Renal pelvis (tissue), 4 donors: Measurements from ENCODE around the gene EPX. TPM values are rescaled to one million over a fixed set of nuclear protein-coding genes. Genes with fewer than 3 reads are reported as not detected.

Experiments
- DNase-seq: peaks from one replicate; pipeline ENCODE4 v3.0.0-alpha.2; 2013
- polyA plus RNA-seq, 3 donors: library from polyadenylated mRNA; unstranded; fragments of 120-200 nt; gene quantifications; one replicate each; pipeline ENCODE4 v1.2.1, GENCODE V29; 2013; ENCODE audit not compliant: insufficient read length in 3 of 3

EPX gene
- polyA plus RNA-seq, 3 donors, result 0.75 to 1.3 (median 0.83) TPM

DNA sequence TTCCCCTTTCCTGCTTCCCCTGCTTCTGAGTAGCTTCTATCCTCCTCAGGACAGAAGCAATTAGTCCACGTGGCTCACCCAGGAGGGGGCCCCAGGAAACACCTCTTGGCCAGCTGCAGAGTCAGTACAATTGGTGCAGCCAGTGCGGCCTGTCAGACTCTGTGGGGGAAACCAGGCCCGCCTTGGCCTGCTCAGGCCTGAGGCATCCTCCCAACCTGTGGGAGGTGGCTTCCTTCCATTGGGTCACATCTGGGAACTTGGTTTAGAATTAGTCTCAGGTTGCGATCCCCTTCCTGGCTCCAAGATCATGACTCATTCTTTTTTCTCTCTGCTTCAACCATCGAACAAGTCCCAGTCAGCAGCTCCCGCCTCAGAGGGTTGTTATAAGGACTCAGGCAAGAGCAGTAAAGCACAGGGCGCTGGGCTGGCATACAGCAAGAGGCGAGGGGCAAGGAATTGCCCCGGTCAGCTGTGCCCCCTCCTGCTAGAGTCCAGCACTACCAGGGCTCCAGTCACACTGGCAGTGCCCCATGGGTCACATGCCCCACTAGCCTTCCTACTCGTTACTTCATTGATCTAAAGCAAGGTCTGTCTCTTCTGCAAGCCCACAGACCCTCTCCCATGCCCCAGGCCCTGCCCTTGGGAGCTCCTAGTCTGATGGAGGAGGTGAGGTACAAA lies 8.1 kb upstream of the EPX start:
- peak; percentile 4 for DNase-seq

DNA sequence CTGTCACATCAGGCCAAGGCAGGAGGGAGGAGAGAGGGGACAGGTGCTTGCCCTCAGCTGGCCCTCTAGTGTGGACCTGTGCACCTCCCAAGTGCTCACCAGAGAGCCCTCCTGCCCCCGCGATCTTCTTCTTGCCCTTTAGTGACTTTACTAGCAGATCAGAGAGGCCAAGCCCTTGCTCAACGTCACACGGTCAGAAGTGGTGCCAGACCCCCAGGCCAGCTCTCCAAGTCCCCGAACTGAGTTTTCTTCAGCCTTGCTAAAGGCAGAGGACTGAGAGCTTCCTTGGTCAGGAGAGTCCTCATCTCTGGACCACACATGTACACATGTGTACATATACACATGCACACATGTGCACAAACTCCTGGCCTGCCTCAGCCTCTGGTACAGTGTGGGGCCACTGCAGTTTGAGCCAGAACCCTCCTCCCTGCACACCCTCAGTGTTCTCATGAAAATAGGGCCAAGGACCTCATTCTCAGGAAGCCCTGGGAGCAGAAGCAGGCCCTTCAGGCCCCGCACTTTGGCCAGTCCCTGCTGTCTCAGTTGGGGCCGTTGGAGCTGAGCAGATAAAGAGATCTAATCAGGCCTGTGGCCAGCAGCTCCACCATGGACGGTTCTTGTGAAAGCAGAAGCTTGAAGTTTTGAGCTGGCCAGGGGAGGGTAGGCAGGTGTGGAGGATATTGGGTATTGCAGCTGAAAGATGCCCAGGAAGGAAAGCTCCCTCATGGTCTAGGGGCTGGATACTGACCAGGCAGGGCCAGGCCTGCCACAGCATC lies 7.4 kb upstream of the EPX start:
- no peak for DNase-seq

DNA sequence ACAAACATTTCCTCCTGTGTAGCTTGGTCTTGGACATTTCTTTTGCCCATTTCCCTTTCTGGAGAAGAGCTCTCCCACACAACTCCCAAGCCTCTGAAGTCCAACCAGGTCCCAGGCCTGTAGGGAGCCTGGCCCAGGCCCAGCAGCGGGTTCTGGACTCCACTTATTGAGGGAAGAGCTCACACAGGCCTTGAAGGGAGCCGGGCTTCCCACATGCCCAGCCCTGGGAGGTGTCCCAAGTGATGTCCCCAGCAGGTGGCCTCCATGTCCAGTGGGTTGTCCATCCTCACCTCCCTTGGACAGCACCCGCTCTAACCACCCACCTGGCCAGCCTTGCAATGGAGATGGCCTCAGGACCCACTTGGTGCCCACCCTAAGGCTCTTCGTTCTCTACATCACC lies 5.9 kb upstream of the EPX start:
- no peak for DNase-seq

DNA sequence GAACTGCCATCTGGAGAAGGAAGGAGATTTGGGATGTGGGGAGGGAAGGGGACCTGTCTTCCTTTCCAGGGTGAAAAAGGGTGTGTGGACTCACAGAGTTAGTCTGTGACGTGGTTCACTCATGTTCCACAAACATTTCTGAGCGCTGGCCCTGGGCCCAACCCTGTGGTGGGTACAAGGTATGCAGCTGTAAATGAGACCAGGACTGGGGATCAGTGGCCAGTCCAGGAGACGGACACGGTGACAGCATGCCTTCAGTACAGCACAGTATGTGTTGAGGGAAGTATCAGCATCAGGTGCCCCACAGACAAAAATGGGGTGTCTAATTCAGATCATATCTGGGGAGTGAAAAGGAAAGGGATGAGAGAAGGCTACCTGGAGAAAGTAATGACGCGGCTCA lies 5.5 kb upstream of the EPX start:
- DNase-seq, result no peak

DNA sequence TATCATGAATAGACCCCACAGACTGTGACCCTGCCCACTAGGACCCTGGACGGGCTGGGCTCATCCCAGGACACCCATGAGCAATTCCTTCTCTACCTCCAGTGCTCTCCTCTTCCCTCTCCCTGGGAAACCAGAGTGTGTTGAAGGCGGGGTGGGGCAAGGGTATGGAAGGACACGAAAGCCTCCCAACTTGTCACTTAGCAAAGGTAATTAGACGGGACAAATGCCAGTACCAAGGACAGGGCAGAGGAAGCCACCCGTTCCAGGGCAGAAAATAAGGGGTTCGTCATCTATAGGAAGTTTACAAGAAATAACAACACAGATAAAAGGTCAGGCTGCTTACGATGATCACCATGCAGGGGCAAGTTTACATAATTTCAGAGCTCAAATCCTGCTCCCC lies 4.9 kb upstream of the EPX start:
- DNase-seq, result no peak

DNA sequence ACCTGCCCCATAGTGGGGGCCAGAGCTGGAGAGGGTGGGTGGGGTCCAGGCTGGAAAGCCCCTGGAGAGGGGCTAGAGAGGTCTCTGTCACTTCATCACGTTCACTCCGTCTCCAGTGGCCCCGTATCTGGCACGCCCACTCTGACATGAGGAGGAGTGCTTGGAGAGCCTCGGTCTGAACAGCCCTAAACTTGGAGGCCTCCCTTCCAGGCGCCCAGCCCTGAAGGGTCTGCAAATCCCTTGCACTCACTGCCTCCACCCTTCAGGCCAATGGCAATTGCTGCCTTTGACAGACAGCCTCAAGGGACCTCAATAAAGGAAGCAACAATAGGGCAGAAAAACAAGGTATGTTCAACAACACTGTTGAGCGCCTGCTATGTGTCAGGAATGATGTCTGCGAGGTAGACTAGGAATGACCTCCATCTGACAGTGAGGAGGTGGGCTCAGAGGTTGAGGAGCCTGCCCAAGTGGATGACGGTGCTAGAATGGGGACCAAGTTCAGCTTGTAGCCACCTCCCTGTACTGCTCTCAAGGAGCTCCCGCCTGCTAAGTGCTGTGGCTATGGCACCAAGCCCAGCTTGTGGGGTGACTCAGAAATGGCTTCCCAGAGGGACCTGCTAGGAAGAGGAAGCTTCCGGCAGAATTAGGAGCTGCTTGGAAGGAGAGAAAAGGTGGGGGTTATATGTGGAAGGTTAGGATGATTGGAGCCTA lies 2.9 kb upstream of the EPX start:
- DNase-seq, result no peak

DNA sequence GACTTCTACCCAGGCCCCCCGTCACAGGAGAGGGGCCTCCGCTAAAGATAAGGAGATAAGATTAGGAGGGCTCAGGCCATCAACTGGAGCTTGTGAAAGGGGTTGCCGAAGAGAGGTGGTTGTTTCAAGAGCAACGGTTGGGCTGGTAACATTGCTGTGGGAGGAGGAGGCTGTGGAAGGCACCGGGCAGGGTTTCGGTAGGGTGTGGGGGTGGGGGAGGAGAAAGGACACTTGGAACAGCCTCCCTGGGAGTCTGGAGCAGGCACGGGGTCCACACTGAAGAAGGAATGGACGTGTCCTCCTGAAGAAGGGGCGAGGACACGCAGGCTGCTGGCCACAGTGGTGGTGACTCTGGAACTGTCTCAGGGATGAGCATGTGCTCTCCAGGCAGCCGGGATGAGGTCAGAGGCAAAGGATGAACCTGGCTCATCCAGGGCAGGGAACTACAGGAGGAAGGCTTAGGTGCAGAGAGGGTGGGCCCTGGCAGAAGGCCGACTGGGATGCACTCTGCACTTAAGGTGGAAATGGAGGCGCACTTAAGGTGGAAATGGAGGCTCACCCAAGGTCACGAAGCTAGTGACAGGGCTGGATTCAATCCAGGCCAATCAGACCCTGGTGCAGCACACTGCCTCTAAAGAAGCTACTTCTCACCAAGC lies 1.2 kb upstream of the EPX start:
- DNase-seq, result no peak

DNA sequence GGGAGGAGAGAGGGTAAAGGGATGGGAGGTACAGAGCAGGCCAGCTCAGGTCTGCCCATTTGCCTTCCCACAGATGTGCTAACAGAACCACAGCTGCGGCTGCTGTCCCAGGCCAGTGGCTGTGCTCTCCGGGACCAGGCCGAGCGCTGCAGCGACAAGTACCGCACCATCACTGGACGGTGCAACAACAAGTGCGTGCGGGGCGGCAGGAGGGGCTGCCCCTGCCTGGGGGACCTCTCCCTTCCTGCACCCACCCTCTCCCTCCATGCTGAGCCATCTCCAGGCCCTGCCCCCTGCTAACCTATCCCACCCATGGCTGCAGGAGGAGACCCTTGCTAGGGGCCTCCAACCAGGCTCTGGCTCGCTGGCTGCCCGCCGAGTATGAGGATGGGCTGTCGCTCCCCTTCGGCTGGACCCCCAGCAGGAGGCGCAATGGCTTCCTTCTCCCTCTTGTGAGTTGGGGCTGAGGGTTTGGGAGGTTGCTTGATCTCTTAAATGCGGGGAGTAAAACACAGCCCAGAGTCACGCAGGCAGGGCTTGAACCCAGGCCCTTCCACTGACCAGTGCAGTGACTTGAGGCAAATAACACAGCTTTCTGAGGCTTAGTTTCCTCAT lies 1.2 kb downstream of the EPX start:
- no peak for DNase-seq

DNA sequence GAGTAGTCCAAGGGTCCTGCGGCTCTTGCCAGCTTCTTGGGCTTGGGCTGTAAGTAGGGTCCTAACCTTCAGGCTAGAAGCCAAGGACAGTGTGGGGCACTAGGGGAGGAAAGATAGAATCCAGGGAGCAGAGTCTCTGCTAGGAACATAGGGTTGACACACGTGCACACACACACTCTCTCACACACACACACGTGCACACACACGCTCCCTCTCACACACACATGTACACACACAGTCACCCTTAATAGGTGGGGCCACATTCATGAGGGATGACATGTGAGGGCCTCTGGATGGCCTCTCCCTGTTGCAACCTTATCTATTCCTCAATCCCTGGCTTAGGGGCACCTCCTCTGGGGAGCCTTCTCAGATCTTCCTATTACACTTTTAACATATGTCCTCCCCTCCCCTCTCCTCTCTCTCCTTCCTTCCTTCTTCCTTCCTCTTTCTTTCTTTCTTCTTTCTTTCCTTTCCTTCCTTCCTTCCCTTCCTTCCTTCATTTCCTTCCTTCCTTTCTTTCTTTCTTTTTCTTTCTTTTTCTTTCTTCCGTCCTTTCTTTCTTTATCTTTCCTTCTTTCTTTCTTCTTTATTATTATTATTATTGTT lies 3.1 kb downstream of the EPX start:
- DNase-seq, result no peak

DNA sequence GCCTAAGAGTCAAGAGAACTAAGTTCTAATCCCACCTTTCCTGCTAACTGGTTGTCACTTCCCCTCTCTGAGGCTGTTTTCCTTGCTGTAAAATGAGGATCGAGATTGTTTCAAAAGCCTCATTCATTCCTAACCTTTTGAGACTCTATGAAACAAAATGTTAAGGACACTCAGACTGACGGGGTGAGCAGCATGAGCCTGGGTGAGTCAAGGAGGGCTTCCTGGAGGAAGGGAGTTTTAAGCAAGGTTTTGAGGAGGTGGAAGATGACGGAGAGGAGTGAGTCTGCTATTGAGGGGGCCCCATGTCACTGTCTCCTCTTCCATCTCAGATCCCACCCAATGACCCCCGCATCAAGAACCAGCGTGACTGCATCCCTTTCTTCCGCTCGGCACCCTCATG lies 4.1 kb downstream of the EPX start:
- no peak for DNase-seq

DNA sequence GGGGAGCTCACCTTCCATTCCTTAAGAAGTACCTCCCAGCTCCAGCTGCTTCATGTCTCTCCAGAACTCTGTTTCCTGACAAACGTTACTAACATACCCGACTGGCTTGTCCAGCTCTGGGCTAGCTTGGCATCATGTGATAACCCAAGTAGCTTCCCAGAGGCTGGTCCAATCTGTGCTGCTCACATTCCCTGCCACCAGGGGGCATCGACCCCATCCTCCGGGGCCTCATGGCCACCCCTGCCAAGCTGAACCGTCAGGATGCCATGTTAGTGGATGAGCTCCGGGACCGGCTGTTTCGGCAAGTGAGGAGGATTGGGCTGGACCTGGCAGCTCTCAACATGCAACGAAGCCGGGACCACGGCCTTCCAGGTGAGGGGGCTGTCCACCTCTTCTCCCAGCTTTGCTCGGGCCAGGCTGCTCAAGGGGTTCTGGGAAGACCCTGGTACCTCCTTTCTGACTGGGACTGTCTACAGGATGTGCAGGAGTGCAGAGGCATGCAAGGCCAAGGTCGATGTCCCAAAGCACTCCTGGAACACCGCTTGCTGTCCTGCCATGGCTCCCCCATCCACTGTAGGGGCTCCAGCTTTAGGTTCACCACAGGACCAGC lies 7.6 kb downstream of the EPX start:
- peak; percentile 11 for DNase-seq

DNA sequence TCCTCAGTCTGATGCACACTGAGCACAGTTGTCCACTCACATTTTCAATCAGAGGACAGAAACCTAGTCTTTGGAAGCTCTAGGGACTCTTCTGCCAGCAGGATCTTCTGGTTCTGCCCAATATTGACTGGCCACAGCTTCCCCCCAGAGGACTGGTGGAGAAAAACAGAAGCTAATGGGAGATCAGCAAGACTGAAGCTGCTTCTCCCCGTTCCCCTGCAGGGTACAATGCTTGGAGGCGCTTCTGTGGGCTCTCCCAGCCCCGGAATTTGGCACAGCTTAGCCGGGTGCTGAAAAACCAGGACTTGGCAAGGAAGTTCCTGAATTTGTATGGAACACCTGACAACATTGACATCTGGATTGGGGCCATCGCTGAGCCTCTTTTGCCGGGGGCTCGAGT lies 10.3 kb downstream of the EPX start:
- DNase-seq, result no peak

DNA sequence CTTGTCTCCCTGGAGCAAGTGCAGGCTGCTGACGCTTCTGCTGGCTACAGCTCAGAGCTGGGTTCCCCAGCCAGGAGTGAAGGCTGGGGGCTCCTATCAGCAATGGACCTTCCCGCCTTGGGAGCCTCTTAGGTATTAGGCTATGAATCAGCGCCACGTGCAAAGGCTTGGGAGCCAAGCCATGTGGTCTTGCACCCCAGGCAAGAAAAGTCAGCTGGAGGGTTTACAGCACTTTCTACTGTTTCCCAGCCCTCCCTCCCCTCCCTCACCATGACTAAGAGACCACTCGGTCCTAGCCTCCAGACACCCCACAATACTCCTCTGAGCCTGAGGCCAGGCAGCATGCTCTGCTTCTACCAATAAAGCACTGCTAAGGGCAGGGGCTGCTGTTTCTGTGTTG lies 12.3 kb downstream of the EPX start:
- no peak for DNase-seq

DNA sequence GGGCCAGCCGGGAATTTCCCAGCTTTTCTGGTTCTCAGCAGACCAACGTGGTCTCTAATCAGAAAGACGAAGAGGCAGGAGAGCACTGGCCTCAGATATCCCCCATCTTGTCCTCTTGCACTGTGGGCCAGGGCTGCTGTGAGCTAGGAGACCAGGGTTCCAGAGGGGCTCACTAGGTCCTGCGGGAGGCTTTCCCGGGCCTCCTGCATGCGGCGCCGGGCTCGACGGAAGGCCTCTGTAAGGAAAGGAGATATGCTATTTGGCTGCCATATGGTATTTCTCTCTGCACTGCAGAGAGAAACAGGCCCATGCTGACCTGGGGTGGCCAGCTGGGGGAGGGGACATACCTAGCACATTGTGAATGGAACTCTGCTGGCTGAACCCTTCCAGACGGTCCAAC lies 13.4 kb downstream of the EPX start:
- no peak for DNase-seq

DNA sequence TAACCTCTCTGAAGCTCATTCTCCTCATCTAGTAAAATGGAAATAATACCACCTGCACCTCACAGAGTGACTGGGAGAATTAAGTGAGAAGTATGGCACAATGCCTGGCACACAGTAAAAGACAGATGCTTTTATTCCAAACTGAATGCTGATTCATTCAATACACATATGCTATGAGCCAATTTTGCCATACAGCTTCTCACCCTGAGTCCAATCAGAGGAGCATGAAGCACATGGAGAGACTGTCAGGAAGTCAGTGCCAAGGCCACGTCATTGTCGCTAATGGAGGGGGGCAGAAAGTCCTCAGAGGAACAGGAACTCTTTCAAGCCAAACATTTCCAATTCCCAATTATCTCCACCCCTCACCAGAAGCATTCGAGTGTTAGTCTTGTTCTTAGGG lies 14.9 kb downstream of the EPX start:
- no peak for DNase-seq

DNA sequence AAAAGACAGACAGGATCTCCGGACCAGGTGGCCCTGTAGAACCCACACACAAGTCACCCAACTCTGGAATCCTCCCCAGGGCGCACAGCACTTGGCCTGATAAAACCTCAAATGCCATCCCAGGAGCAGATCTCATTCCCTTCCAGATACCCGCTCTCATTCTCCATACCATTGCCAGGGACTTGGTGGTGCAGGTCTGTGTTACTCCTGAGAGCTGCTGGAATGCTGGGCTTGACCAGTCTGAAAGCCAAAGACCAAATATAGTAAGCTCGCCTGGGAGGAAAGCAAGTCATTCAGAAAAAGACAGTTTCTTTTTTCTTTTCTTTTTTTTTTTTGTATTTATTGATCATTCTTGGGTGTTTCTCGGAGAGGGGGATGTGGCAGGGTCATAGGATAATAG lies 15.8 kb downstream of the EPX start:
- DNase-seq, result no peak

DNA sequence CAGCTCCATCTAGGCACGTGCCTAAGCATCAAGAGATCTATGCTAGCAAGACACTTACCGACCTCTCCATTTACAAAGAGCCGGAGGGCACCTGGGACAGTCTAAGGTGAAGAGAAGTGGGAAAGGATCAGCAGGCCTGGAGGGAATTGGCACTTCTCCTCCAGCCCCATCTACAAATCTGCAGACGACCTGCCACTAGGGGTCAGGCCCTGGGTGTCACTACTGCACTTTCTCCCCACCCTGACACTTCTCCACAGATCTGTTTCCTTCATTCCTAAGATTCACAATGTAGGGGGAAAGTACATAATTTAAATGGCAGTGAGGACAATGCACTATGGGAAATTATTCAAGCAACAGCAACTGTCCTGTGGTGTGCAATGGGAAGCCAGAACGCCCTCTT lies 18.4 kb downstream of the EPX start:
- no peak for DNase-seq

DNA sequence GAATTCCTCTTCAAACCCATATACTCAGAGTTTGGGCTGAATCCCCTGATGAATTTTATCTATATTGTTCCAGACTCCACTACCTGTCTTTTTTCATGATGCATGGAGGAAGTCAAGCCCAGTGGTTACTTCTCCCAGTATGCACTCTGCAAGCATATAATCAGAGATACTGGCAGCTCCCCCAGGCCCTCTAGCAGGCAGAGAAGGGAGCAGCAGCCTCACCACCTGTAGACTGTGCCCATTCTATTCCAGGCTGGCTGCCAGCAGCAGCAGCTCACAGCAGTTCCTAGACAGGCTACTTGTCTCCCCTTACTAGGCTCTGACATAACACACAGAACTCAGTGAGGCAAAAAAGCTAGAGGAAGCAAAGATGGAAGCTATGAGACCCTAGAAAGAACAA lies 23.2 kb downstream of the EPX start:
- DNase-seq, result no peak

DNA sequence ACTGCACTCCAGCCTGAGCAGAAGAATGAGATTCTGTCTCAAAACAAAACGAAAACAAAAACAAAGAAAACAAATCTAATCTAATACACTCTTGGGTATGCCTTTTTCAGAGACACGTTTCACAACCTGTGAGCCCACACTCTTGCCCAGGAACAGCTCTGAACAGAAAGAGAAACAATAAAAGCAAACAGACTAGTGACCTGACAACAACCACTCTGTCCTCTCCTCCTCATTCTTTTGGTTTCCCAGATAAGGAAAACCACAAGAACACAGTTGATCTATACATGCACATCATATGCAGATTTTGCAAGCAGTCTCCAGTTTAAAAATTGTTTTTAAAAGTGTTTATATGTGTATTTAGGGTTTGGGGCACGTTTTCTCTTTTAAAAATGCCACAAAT lies 25.2 kb downstream of the EPX start:
- no peak for DNase-seq

DNA sequence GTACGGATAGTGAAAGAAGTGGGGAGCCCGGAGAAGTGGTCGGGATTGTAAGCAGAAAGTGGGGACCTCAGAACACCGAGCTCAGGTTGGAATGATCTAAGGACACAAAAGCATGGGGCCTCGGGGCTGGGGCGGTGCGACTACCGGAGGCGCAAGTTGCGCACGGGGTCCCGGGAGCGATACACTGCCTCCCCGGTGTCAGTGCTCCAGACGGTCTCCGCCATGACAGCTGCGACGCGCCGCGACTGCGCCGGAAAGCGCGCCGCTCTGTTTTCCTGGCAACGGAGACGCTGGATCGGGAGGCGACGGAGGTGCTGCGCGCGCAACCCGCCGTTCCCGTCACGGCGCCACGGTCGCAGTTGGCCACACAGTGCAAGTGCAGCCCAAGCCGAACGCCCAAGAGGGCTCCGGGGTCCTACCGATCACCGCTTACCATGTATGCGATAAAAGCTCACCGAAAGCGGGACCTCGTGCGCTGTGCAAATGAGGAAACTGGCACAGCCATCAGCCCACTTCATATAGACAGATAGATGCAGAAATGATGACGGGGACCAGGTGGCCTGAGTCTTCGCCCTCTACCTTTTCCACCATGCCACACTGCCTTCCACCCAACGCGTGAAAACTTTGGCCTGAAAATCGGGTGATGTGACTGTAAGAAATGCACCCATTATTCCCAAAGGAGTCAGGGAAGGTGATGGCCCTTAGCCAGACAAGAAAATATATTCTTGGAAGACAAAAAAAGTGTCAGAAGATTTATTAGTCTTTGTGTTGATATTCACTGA lies 26.7 kb downstream of the EPX start, which contains the start of gene MKS1:
MKS1 (minus strand) TSS at position 249 of the 782 bp plus-strand sequence; CDS start at position 224, 25 bp downstream.
- DNase-seq, result peak; percentile 95
